ENCODE results near the gene CTNNBL1. TPM values are rescaled to one million over a fixed set of nuclear protein-coding genes. Genes with fewer than 3 reads are reported as not detected.

CTNNBL1 gene
- total RNA-seq, 4 donors from 2014 or later: 15.3 to 31.5 (median 27.2) TPM

DNA sequence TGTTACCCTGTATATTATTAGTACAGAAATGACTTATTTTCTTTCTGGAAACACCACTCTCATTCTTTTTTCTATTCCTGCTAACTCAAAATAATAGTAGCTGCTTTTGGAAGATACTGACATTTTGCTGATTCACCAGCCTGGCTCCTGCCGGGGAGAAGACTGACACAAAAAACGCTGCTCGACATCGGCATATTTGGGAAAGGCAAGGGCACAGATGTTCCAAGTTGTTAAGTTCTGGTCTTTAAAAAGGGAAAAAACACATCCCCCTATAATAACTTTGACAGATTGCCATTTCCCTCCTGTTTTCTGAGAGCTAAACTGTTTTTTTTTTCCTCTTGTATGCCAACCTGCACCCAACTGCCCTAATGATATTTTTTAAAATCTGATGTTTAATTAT, 55.4 kb downstream of the CTNNBL1 start:
- H3K27ac ChIP-seq: peak overlapping the region in 1 of 4 donors; percentile 0
- no peaks in the 10 kb centered on the region for H3K9me3 ChIP-seq
- intact Hi-C loops (cut with DNase I): no loop called here
- no peaks in the 10 kb centered on the region for H3K27me3 ChIP-seq
- H3K36me3 ChIP-seq: peaks cover 0 to 62% (median 0%) of the 10 kb centered on the region in 3 donors
- 55 to 76% methylated on average over 4 of the region's 4 CpGs for WGBS, 2 donors
- no peak for DNase-seq
- H3K4me1 ChIP-seq: no peaks in the 10 kb centered on the region
- H3K4me3 ChIP-seq: no peak overlapping the region
- TF ChIP-seq POLR2A (IDR thresholded peaks at IDR 0.05) (no peak), CTCF (IDR thresholded peaks at IDR 0.05) (no peak)

GRCh38 chr20:37749620-37750403, 56.0 kb downstream of the CTNNBL1 start:
- no peak overlapping the region for H3K4me3 ChIP-seq
- WGBS, 2 donors: 64 to 71% methylated on average over 6 to 8 of the region's 8 CpGs
- TF ChIP-seq POLR2A (IDR thresholded peaks at IDR 0.05) (no peak), CTCF (IDR thresholded peaks at IDR 0.05) (no peak)
- peaks cover 0 to 62% (median 0%) of the 10 kb centered on the region in 3 donors for H3K36me3 ChIP-seq
- no peaks in the 10 kb centered on the region for H3K4me1 ChIP-seq
- no peaks in the 10 kb centered on the region for H3K9me3 ChIP-seq
- intact Hi-C loops (cut with DNase I): no loop called here
- no peak for DNase-seq
- H3K27ac ChIP-seq: peak overlapping the region in 1 of 4 donors; percentile 14
- no peaks in the 10 kb centered on the region for H3K27me3 ChIP-seq

- H3K27me3 ChIP-seq: no peaks in the 10 kb centered on the region
- whole genome bisulfite sequencing, 2 donors: 76 to 84% methylated on average over 3 of the region's 3 CpGs
- no peak for DNase-seq
- no peak overlapping the region for H3K4me3 ChIP-seq
- no peak overlapping the region for H3K27ac ChIP-seq
- peaks cover 0 to 54% (median 0%) of the 10 kb centered on the region in 3 donors for H3K36me3 ChIP-seq
- H3K9me3 ChIP-seq: no peaks in the 10 kb centered on the region
- intact Hi-C loops (cut with DNase I): no loop called here
- no peak for TF ChIP-seq POLR2A (IDR thresholded peaks at IDR 0.05)
- H3K4me1 ChIP-seq: no peaks in the 10 kb centered on the region
Measured at GRCh38 chr20:37755665-37756064, 61.8 kb downstream of the CTNNBL1 start.

GRCh38 chr20:37756234-37756633, 62.4 kb downstream of the CTNNBL1 start:
- TF ChIP-seq CTCF (IDR thresholded peaks at IDR 0.05): no peak
- no peak for TF ChIP-seq POLR2A (IDR thresholded peaks at IDR 0.05)
- intact Hi-C loops (cut with DNase I): no loop called here
- 67 to 85% methylated on average over 2 of the region's 2 CpGs for WGBS, 2 donors
- DNase-seq: no peak
- Histone ChIP-seq H3K9me3 (no peaks in the 10 kb centered on the region), H3K27me3 (no peaks in the 10 kb centered on the region), H3K4me3 (no peak overlapping the region), H3K27ac (no peak overlapping the region), H3K36me3 (peaks cover 0 to 54% (median 0%) of the 10 kb centered on the region in 3 donors), H3K4me1 (no peaks in the 10 kb centered on the region)

DNA sequence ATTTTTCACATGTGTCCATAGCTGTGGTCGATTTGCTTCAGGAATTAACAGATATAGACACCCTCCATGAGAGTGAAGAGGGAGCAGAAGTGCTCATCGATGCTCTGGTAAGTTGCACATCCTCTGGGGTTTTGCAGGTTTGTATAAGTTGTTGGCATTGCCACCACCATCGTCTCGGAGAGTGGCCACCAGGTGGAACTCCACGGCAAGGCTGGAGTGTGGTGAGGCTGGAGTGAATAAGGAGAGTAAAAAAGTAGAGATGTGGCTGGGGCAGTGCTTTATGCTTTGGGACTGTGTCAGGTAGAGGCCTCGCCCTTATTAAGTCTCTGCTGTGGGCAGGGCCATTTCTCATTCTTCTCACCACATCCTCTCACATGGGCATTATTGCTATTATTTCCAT, 63.7 kb downstream of the CTNNBL1 start:
- TF ChIP-seq CTCF (IDR thresholded peaks at IDR 0.05) (no peak), POLR2A (IDR thresholded peaks at IDR 0.05) (no peak)
- no peaks in the 10 kb centered on the region for H3K27me3 ChIP-seq
- intact Hi-C loops (cut with DNase I): no loop called here
- H3K36me3 ChIP-seq: peaks cover 0 to 48% (median 0%) of the 10 kb centered on the region in 3 donors
- DNase-seq: no peak
- no peaks in the 10 kb centered on the region for H3K9me3 ChIP-seq
- no peak overlapping the region for H3K4me3 ChIP-seq
- 82 to 88% methylated on average over 6 of the region's 6 CpGs for WGBS, 2 donors
- no peak overlapping the region for H3K27ac ChIP-seq
- no peaks in the 10 kb centered on the region for H3K4me1 ChIP-seq
